HG03103 (cell line): ENCODE measurements around the gene SLC19A2.
A peak's percentile ranks its signal among the peaks of the same experiment; 100 is the strongest.
"Not testable (repeated sequence)": the region's sequence is repeated elsewhere in the genome, so short reads cannot be mapped to it uniquely, and the experiment has no call there.

Experiments used
- ATAC-seq: cut with Tn5 transposase; IDR thresholded peaks from one replicate; pipeline ENCODE4 v1.9.1; 2021; ENCODE audit warnings: low read depth; ENCODE audit not compliant: unreplicated experiment

The SLC19A2 gene

GRCh38 chr1:169510060-169510459, 24.3 kb upstream of the SLC19A2 start:
- no peak for ATAC-seq

- ATAC-seq = no peak
Measured at GRCh38 chr1:169509354-169509753, 23.6 kb upstream of the SLC19A2 start.

GRCh38 chr1:169508432-169509338, 22.9 kb upstream of the SLC19A2 start:
- ATAC-seq = no peak

- ATAC-seq = no peak
Measured at GRCh38 chr1:169507413-169507812, 21.7 kb upstream of the SLC19A2 start.

GRCh38 chr1:169503601-169504000, 17.9 kb upstream of the SLC19A2 start:
- not testable (repeated sequence) for ATAC-seq

GRCh38 chr1:169499807-169500206, 14.1 kb upstream of the SLC19A2 start:
- no peak for ATAC-seq

GRCh38 chr1:169497317-169497716, 11.6 kb upstream of the SLC19A2 start:
- no peak for ATAC-seq

- no peak for ATAC-seq
Measured at GRCh38 chr1:169495916-169496315, 10.2 kb upstream of the SLC19A2 start.

GRCh38 chr1:169495046-169495775, 9.5 kb upstream of the SLC19A2 start:
- no peak for ATAC-seq

- no peak for ATAC-seq
Measured at GRCh38 chr1:169494343-169494742, 8.6 kb upstream of the SLC19A2 start.

- no peak for ATAC-seq
Measured at GRCh38 chr1:169493251-169493650, 7.5 kb upstream of the SLC19A2 start.

GRCh38 chr1:169491845-169492281, 6.1 kb upstream of the SLC19A2 start:
- peak; percentile 39 for ATAC-seq

GRCh38 chr1:169488157-169488556, 2.4 kb upstream of the SLC19A2 start:
- ATAC-seq = no peak

GRCh38 chr1:169487561-169487960, 1.8 kb upstream of the SLC19A2 start:
- no peak for ATAC-seq

- no peak for ATAC-seq
Measured at GRCh38 chr1:169487133-169487532, 1.4 kb upstream of the SLC19A2 start.

- ATAC-seq = no peak
Measured at GRCh38 chr1:169486281-169487051, 722 bp upstream of the SLC19A2 start.

GRCh38 chr1:169484683-169485430, 887 bp downstream of the SLC19A2 start:
- peak; percentile 16 for ATAC-seq

- no peak for ATAC-seq
Measured at GRCh38 chr1:169484101-169484500, 1.6 kb downstream of the SLC19A2 start.

GRCh38 chr1:169483500-169483966, 2.2 kb downstream of the SLC19A2 start:
- ATAC-seq = no peak
